Gastrocnemius medialis (tissue), 4 donors: ENCODE measurements around the gene CALML5. TPM values are rescaled to one million over a fixed set of nuclear protein-coding genes. Genes with fewer than 3 reads are reported as not detected.

Experiments
- ATAC-seq, 2 donors: fragments of 150-250 bp; one replicate each; pipeline ENCODE4 v1.9.1; 2016
- DNase-seq, 2 donors: peaks; one replicate each; pipeline ENCODE4 v3.0.0-alpha.2; 2019
- H3K27ac ChIP-seq, 4 donors: fragments of 200-600 bp; sonication (generic); 1 replicate in 1 of 4; 2 replicates in 3 of 4; pipeline ENCODE4 v1.5.1; 2016 to 2018; ENCODE audit warnings: mild to moderate bottlenecking in 2 of 4, moderate library complexity in 1 of 4
- H3K27me3 ChIP-seq, 3 donors: fragments of 200-600 bp; sonication (generic) in 2 of 3; 1 replicate in 1 of 3; 2 replicates in 2 of 3; pipeline versions ENCODE4 v1.5.1 to v1.6.0; 2016 to 2019; ENCODE audit warnings: mild to moderate bottlenecking in 1 of 3, moderate library complexity in 1 of 3
- H3K36me3 ChIP-seq, 2 donors: fragments of 200-600 bp; sonication (generic) in 1 of 2; one replicate each; pipeline ENCODE4 v1.5.1; 2017 to 2018
- H3K4me1 ChIP-seq, 2 donors: fragments of 200-600 bp; sonication (generic) in 1 of 2; one replicate each; pipeline ENCODE4 v1.5.1; 2016 to 2017; ENCODE audit warnings: mild to moderate bottlenecking in 2 of 2
- H3K4me3 ChIP-seq, 4 donors: fragments of 200-600 bp; sonication (generic) in 3 of 4; 1 replicate in 1 of 4; 2 replicates in 3 of 4; pipeline ENCODE4 v1.5.1; 2016 to 2019; ENCODE audit warnings: mild to moderate bottlenecking in 2 of 4
- H3K9me3 ChIP-seq, 3 donors: fragments of 200-600 bp; sonication (generic) in 2 of 3; 1 replicate in 1 of 3; 2 replicates in 2 of 3; pipeline ENCODE4 v1.5.1; 2016 to 2019
- POLR2A ChIP-seq, 2 donors: fragments of 450-650 bp; IDR thresholded peaks; one replicate each; pipeline ENCODE4 v1.6.1; 2017; ENCODE audit warnings: antibody characterized with exemption in 2 of 2, mild to moderate bottlenecking in 2 of 2, moderate library complexity in 2 of 2
- in situ Hi-C, 4 donors: fragments of 200-750 bp; cut with MboI; loops; one replicate each; pipeline versions ENCODE4 v1.15.0 to v1.8.0; 2017; ENCODE audit warnings: low sequenced_read_pairs in 4 of 4
- intact Hi-C: fragments of 100-400 bp; cut with DNase I; formaldehyde crosslinking; loops from one replicate; pipeline ENCODE4 v1.15.1; 2023; ENCODE audit warnings: low total_unique reads
- total RNA-seq, 4 donors: library from RNA; depleted of rRNA; stranded (reverse); fragments of >200 nt; gene quantifications; one replicate each; pipeline versions ENCODE4 v1.1.0 to v1.2.3, GENCODE V29; 2016
- TF ChIP-seq, protein P1 (sequence below), 5 experiments: fragments of 450-650 bp in 3 of 5; fragments of 200-600 bp in 2 of 5; sonication (generic) in 2 of 5; IDR thresholded peaks in 4 of 5; conservative IDR thresholded peaks in 1 of 5; 1 replicate in 4 of 5; 2 replicates in 1 of 5; pipeline ENCODE4 v1.5.1; 2016 to 2019; ENCODE audit warnings: antibody characterized with exemption in 5 of 5, mild to moderate bottlenecking in 3 of 5, moderate library complexity in 3 of 5

Gene CALML5
- total RNA-seq, 4 donors from 2014 or later, result not detected

DNA sequence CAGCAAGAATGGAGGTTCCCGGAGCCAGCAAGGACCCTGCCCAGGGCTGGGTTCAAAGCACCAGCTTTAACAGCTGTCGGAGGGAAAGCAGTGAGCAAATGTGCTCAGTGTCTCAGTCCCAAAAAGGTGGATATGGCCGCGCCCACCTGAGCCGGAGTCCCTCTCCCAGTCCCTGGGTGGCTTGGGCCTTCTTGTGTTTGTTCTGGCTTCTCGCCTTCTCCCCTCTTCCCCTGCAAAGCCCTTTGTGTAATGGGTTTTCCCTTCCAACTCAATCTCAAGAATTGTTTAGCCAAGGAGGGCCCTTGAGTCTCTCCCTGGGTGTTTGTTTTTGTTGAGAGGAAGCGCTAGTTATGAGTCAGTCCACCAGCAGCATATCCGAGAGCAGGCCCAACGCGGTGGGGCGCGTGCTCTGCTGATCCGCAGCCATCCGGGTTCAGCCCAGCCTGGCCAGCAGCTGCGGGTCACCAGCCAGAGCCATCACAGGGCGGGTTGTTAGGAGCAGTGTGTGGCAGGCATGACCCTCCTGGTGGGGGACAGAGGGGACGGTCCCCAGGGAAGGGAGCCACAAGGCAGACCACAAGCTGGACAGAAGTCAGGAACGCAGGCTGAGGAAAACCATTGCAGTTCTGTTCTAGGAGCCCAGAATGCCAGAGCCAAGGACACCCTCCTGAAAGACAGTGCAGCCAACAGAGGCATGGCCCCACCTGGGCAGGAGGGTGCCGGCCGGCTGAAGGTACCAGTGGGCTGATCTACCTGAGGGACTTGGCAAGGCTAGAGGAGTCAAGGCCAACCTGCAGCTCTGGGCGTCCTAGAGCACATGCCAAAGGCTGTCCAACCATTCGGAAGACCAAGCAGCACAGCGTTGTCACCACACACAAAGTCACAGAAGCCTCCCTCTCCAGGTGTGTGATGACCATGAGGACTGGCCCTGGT lies 46.7 kb upstream of the CALML5 start:
- H3K4me1 ChIP-seq, result peaks cover 7 to 14% of the 10 kb centered on the region in 2 donors
- TF ChIP-seq POLR2A (IDR thresholded peaks at IDR 0.05), result no peak
- TF ChIP-seq, protein P1, sequence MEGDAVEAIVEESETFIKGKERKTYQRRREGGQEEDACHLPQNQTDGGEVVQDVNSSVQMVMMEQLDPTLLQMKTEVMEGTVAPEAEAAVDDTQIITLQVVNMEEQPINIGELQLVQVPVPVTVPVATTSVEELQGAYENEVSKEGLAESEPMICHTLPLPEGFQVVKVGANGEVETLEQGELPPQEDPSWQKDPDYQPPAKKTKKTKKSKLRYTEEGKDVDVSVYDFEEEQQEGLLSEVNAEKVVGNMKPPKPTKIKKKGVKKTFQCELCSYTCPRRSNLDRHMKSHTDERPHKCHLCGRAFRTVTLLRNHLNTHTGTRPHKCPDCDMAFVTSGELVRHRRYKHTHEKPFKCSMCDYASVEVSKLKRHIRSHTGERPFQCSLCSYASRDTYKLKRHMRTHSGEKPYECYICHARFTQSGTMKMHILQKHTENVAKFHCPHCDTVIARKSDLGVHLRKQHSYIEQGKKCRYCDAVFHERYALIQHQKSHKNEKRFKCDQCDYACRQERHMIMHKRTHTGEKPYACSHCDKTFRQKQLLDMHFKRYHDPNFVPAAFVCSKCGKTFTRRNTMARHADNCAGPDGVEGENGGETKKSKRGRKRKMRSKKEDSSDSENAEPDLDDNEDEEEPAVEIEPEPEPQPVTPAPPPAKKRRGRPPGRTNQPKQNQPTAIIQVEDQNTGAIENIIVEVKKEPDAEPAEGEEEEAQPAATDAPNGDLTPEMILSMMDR (IDR thresholded peaks at IDR 0.05 in 4 of 5, conservative IDR thresholded peaks at IDR 0.05 in 1 of 5), result no peak
- peak overlapping the region in 3 of 4 donors; percentile 49 to 70 (median 57) for H3K27ac ChIP-seq
- H3K27me3 ChIP-seq, result no peaks in the 10 kb centered on the region
- H3K9me3 ChIP-seq, result no peaks in the 10 kb centered on the region
- no peaks in the 10 kb centered on the region for H3K36me3 ChIP-seq
- peak; percentile 42 to 67 for ATAC-seq
- intact Hi-C loops (no loop called here), in situ Hi-C loops (no loop called here)
- no peak overlapping the region for H3K4me3 ChIP-seq
- DNase-seq, result peak in 1 of 2 donors; percentile 40

DNA sequence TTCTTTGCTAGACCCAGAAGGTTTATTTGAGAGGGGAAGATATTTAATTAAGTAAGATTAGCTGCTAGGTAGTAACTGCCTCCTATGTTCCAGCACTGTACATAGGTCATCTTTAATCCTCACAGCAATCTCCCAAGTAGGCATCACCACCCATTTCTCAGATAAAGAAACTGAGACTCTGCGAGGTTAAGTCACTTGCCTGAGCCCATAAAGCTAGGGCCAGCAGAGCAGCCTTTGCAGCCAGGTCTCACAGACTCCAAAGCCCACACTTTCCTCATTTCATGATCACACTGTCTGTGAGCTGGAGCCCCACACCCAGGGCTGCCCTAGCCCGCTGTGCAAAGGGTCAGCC lies 46.0 kb upstream of the CALML5 start:
- DNase-seq, result no peak
- no peaks in the 10 kb centered on the region for H3K27me3 ChIP-seq
- in situ Hi-C loops, result no loop called here
- peak overlapping the region in 3 of 4 donors; percentile 49 to 70 (median 57) for H3K27ac ChIP-seq
- no peak overlapping the region for H3K4me3 ChIP-seq
- intact Hi-C loops, result no loop called here
- H3K36me3 ChIP-seq, result no peaks in the 10 kb centered on the region
- no peak for ATAC-seq
- H3K9me3 ChIP-seq, result no peaks in the 10 kb centered on the region
- H3K4me1 ChIP-seq, result peaks cover 7 to 14% of the 10 kb centered on the region in 2 donors
- no peak for TF ChIP-seq POLR2A (IDR thresholded peaks at IDR 0.05)
- TF ChIP-seq, protein P1 (IDR thresholded peaks at IDR 0.05 in 4 of 5, conservative IDR thresholded peaks at IDR 0.05 in 1 of 5), result no peak

DNA sequence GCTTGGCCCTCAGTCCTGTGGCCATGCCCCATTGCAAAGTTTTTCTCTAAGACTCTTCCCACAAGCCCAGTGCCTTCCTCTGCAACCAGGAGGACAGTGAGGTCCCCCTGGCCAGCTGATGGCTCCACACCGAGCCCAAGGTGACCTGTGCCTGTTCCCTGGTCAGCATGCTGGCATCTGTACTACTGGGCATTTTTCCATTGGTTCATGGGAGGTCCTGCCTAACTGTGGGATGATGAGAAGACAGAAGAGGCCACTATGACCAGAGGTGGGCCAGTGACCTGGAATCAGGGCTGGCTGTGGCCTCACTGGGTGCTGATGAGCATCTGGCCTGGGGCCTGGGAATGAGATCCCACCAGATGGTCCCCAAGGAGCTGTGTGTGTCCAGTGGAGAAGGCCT lies 45.6 kb upstream of the CALML5 start:
- Histone ChIP-seq H3K27ac (no peak overlapping the region), H3K4me1 (peaks cover 7 to 14% of the 10 kb centered on the region in 2 donors), H3K36me3 (no peaks in the 10 kb centered on the region), H3K27me3 (no peaks in the 10 kb centered on the region), H3K4me3 (no peak overlapping the region), H3K9me3 (no peaks in the 10 kb centered on the region)
- no peak for DNase-seq
- TF ChIP-seq, protein P1 (IDR thresholded peaks at IDR 0.05 in 4 of 5, conservative IDR thresholded peaks at IDR 0.05 in 1 of 5), result no peak
- no peak for TF ChIP-seq POLR2A (IDR thresholded peaks at IDR 0.05)
- in situ Hi-C loops, result no loop called here
- no peak for ATAC-seq
- intact Hi-C loops, result no loop called here

DNA sequence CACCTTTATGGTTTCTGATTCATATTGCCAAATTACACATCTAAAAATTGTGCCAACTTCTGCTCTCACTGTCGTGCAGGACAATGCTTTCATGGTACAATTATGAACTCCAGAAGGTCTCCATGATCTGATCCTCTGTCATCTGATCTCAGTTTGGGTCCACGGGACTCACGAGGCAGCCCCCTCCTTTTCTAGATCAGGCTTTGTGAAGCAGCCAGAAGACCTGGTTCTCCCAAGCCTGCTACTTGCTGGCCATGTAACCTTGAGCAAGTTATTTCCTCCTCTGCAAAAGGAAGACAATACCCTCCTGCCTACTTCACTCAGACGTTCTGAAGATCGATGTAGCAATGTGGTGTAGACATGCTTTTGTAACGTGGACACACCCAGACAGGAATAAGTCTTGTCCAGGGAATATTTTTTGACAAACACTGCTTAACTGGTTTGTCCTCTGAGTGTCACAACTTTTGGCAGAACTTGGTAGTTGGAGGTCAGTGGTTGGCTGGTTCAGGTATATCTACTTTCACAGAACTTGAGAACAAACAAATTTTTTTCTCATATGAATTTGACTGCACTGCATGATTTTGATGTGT lies 44.9 kb upstream of the CALML5 start:
- no peak for DNase-seq
- Histone ChIP-seq H3K9me3 (no peaks in the 10 kb centered on the region), H3K36me3 (no peaks in the 10 kb centered on the region), H3K4me3 (no peak overlapping the region), H3K27ac (no peak overlapping the region), H3K27me3 (no peaks in the 10 kb centered on the region), H3K4me1 (peaks cover 7 to 14% of the 10 kb centered on the region in 2 donors)
- intact Hi-C loops (no loop called here), in situ Hi-C loops (no loop called here)
- ATAC-seq, result no peak
- TF ChIP-seq, protein P1 (IDR thresholded peaks at IDR 0.05 in 4 of 5, conservative IDR thresholded peaks at IDR 0.05 in 1 of 5), result no peak
